SK-N-SH (cell line): Measurements from ENCODE around the gene IGSF23. TPM values are rescaled to one million over a fixed set of nuclear protein-coding genes. Genes with fewer than 3 reads are reported as not detected.

Experiments
- CTCF ChIA-PET: fragments of 300-600, 350-600 bp; formaldehyde crosslinking; extraction: SDS; loops from one replicate; lab custom pipeline; 2021; lab: Yijun Ruan, JAX
- POLR2A ChIA-PET: fragments of 350-600 bp; sonication (Branson Sonifier 250); formaldehyde crosslinking; extraction: SDS; loops from one replicate; lab custom pipeline; 2020; ENCODE audit warnings: antibody characterized with exemption, inconsistent platforms; lab: Yijun Ruan, JAX
- DNase-seq: peaks from one replicate; pipeline ENCODE4 v3.0.0; 2012
- H2AFZ ChIP-seq: fragments of 200-600 bp; sonication (generic); 2 replicates; pipeline ENCODE4 v1.8.1; 2016; ENCODE audit warnings: antibody characterized with exemption, mild to moderate bottlenecking, low read depth
- H3F3A ChIP-seq: fragments of 200-600 bp; sonication (generic); replicated peaks from 2 replicates; pipeline ENCODE3; 2016; ENCODE audit warnings: antibody characterized with exemption, mild to moderate bottlenecking; ENCODE audit not compliant: insufficient read depth
- H3K27ac ChIP-seq, 2 experiments: fragments of 200-500 bp in 1 of 2; fragments of 200-600 bp in 1 of 2; sonication (Bioruptor generic) in 1 of 2; sonication (generic), shearing (Covaris generic) in 1 of 2; 2 replicates each; pipeline versions ENCODE4 v1.5.1 to v1.6.1; 2014 to 2016; ENCODE audit warnings: low read depth in 2 of 2, inconsistent platforms in 1 of 2, low read length in 1 of 2, mild to moderate bottlenecking in 1 of 2, mixed read lengths in 1 of 2
- H3K27me3 ChIP-seq: fragments of 200-600 bp; sonication (generic), shearing (Covaris generic); 2 replicates; pipeline ENCODE4 v1.6.1; 2016; ENCODE audit warnings: mixed run types; ENCODE audit not compliant: insufficient read depth
- H3K36me3 ChIP-seq, 2 experiments: fragments of 200-500 bp in 1 of 2; fragments of 200-600 bp in 1 of 2; sonication (Bioruptor generic) in 1 of 2; sonication (generic) in 1 of 2; replicated peaks in 1 of 2; 2 replicates each; pipeline versions ENCODE3 to v1.5.1; 2014 to 2016; ENCODE audit warnings: low read length in 1 of 2, mild to moderate bottlenecking in 1 of 2; ENCODE audit not compliant: insufficient read depth in 2 of 2, control insufficient read depth in 1 of 2
- H3K4me1 ChIP-seq, 2 experiments: fragments of 200-500 bp in 1 of 2; fragments of 200-600 bp in 1 of 2; sonication (Bioruptor generic) in 1 of 2; sonication (generic), shearing (Covaris generic) in 1 of 2; 2 replicates each; pipeline versions ENCODE4 v1.5.1 to v1.6.1; 2014 to 2016; ENCODE audit warnings: low read depth in 1 of 2, low read length in 1 of 2, mixed run types in 1 of 2; ENCODE audit not compliant: insufficient read depth in 2 of 2, control insufficient read depth in 1 of 2
- H3K4me2 ChIP-seq: fragments of 200-600 bp; sonication (generic), shearing (Covaris generic); 2 replicates; pipeline ENCODE4 v1.6.1; 2017; ENCODE audit warnings: mixed run types
- H3K4me3 ChIP-seq, 2 experiments: fragments of 200-500 bp in 1 of 2; fragments of 200-600 bp in 1 of 2; sonication (Bioruptor generic) in 1 of 2; sonication (generic), shearing (Covaris generic) in 1 of 2; 2 replicates each; pipeline versions ENCODE4 v1.5.1 to v1.8.1; 2014 to 2016; ENCODE audit warnings: low read depth in 2 of 2, inconsistent platforms in 1 of 2, low read length in 1 of 2, mild to moderate bottlenecking in 1 of 2, mixed read lengths in 1 of 2, moderate library complexity in 1 of 2
- H3K79me2 ChIP-seq: fragments of 200-600 bp; sonication (generic); 2 replicates; pipeline ENCODE4 v1.8.1; 2017; ENCODE audit warnings: mild to moderate bottlenecking; ENCODE audit not compliant: insufficient read depth
- H3K9ac ChIP-seq: fragments of 200-600 bp; sonication (generic); 2 replicates; pipeline ENCODE4 v1.6.1; 2017; ENCODE audit warnings: mixed run types
- H3K9me2 ChIP-seq: fragments of 200-600 bp; sonication (generic); 2 replicates; pipeline ENCODE4 v1.6.1; 2017; ENCODE audit warnings: mixed run types
- H3K9me3 ChIP-seq: fragments of 200-600 bp; sonication (generic); 2 replicates; pipeline ENCODE4 v1.6.1; 2017; ENCODE audit warnings: mixed run types, mild to moderate bottlenecking, moderate library complexity
- H4K20me1 ChIP-seq: fragments of 200-600 bp; sonication (generic); 2 replicates; pipeline ENCODE4 v1.6.1; 2017; ENCODE audit warnings: mild to moderate bottlenecking, mixed run types; ENCODE audit not compliant: insufficient read depth
- CTCF ChIP-seq: fragments of 200-600 bp; sonication (generic); IDR thresholded peaks from 2 replicates; pipeline ENCODE4 v1.6.1; 2017; ENCODE audit warnings: antibody characterized with exemption, mild to moderate bottlenecking, moderate library complexity
- FOXM1 ChIP-seq: IDR thresholded peaks from 2 replicates; pipeline ENCODE4 v1.4.0; 2012; ENCODE audit warnings: low read depth, mild to moderate bottlenecking
- MAX ChIP-seq: IDR thresholded peaks from 2 replicates; pipeline ENCODE4 v1.4.0; 2012; ENCODE audit warnings: low read depth
- NRF1 ChIP-seq: IDR thresholded peaks from 2 replicates; pipeline ENCODE4 v1.6.1; 2012; ENCODE audit warnings: low read depth, mild to moderate bottlenecking, low read length
- RAD21 ChIP-seq: IDR thresholded peaks from 2 replicates; pipeline ENCODE4 v1.6.1; 2012; ENCODE audit warnings: mild to moderate bottlenecking, low read length
- RFX5 ChIP-seq: IDR thresholded peaks from 2 replicates; pipeline ENCODE4 v1.6.1; 2012; ENCODE audit warnings: mild to moderate bottlenecking, improper control_type of control experiment, low read length
- SMC3 ChIP-seq: IDR thresholded peaks from 2 replicates; pipeline ENCODE4 v1.6.1; 2012; ENCODE audit warnings: low read depth, low read length, improper control_type of control experiment
- TCF12 ChIP-seq: IDR thresholded peaks from 2 replicates; pipeline ENCODE4 v1.4.0; 2012
- USF2 ChIP-seq: fragments of 150-350 bp; IDR thresholded peaks from 2 replicates; pipeline ENCODE4 v1.6.1; 2017; ENCODE audit warnings: antibody characterized with exemption, low read length, low read depth, borderline replicate concordance
- YY1 ChIP-seq: IDR thresholded peaks from 2 replicates; pipeline ENCODE4 v1.4.0; 2012; ENCODE audit warnings: low read depth, mild to moderate bottlenecking
- WGBS: methylation state at CpG from one replicate; pipeline ENCODE4 v1.1.6; 2017; ENCODE audit warnings: low lambda C conversion rate; 5-methylcytosine and 5-hydroxymethylcytosine counted together
- polyA plus RNA-seq, 3 experiments: library from polyadenylated mRNA; depleted of rRNA; stranded (reverse); fragments of >200 nt; gene quantifications; 2 replicates each; pipeline ENCODE4 v1.2.3, GENCODE V29; 2012
- TF ChIP-seq, protein P1 (sequence below): IDR thresholded peaks from 2 replicates; pipeline ENCODE4 v1.4.0; 2012; ENCODE audit warnings: low read depth, borderline replicate concordance
- TF ChIP-seq, protein P2 (sequence below): IDR thresholded peaks from 2 replicates; pipeline ENCODE4; 2012

The IGSF23 gene
- polyA plus RNA-seq, 1 of the 3 experiments (the other 2 are of a cell fraction), result 0.08 TPM

GRCh38 chr19:44570984-44571684 lies 42.2 kb upstream of the IGSF23 start:
- Histone ChIP-seq H3K27ac (no peak overlapping the region), H3K36me3 (no peaks in the 10 kb centered on the region), H2AFZ (peak overlapping the region; percentile 69; the same call in 1 of the 2 replicates), H3K4me2 (peak overlapping the region; percentile 45; the same call in 1 of the 2 replicates), H3K79me2 (no peaks in the 10 kb centered on the region), H3K9me3 (no peaks in the 10 kb centered on the region), H3K9me2 (no peaks in the 10 kb centered on the region), H3K27me3 (peaks cover 32% of the 10 kb centered on the region; the same call in 1 of the 2 replicates), H3K4me1 (no peaks in the 10 kb centered on the region), H3K9ac (no peak overlapping the region), H4K20me1 (no peaks in the 10 kb centered on the region), H3K4me3 (peak overlapping the region in 1 of 2 experiments; percentile 34; a peak in 1 of 4 replicates), H3F3A (no peaks in the 10 kb centered on the region)
- ChIA-PET POLR2A (interaction anchor here (0.8 kb wide), 1 partner anchor 86 kb away, joined by 3 read pairs; no protein-coding TSS in a partner anchor), CTCF (interaction anchor here (0.5 to 3.3 kb wide), 65 partner anchors 9 to 571 kb away, joined by 3 to 148 read pairs (median 5); partner anchors contain the start of genes CEACAM19 and CEACAM20)
- no peak for TF ChIP-seq NRF1
- no peak for TF ChIP-seq USF2
- TF ChIP-seq, protein P1, sequence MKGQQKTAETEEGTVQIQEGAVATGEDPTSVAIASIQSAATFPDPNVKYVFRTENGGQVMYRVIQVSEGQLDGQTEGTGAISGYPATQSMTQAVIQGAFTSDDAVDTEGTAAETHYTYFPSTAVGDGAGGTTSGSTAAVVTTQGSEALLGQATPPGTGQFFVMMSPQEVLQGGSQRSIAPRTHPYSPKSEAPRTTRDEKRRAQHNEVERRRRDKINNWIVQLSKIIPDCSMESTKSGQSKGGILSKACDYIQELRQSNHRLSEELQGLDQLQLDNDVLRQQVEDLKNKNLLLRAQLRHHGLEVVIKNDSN, result no peak
- no peak for TF ChIP-seq TCF12
- TF ChIP-seq RAD21, result peak; percentile 81
- TF ChIP-seq CTCF, result peak; percentile 88
- peak; percentile 54 for TF ChIP-seq SMC3
- no peak for TF ChIP-seq YY1
- TF ChIP-seq FOXM1, result no peak
- TF ChIP-seq MAX, result no peak
- TF ChIP-seq, protein P2, sequence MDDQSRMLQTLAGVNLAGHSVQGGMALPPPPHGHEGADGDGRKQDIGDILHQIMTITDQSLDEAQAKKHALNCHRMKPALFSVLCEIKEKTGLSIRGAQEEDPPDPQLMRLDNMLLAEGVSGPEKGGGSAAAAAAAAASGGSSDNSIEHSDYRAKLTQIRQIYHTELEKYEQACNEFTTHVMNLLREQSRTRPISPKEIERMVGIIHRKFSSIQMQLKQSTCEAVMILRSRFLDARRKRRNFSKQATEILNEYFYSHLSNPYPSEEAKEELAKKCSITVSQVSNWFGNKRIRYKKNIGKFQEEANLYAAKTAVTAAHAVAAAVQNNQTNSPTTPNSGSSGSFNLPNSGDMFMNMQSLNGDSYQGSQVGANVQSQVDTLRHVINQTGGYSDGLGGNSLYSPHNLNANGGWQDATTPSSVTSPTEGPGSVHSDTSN, result no peak
- no peak for TF ChIP-seq RFX5
- peak; percentile 61 for DNase-seq
- WGBS, result 24% methylated on average over 13 of the region's 13 CpGs
